ENCODE measurements around the gene UGGT1. TPM values are rescaled to one million over a fixed set of nuclear protein-coding genes. Genes with fewer than 3 reads are reported as not detected.

UGGT1 gene
- total RNA-seq, 1 experiment from 2014 or later, result 51.8 TPM

DNA sequence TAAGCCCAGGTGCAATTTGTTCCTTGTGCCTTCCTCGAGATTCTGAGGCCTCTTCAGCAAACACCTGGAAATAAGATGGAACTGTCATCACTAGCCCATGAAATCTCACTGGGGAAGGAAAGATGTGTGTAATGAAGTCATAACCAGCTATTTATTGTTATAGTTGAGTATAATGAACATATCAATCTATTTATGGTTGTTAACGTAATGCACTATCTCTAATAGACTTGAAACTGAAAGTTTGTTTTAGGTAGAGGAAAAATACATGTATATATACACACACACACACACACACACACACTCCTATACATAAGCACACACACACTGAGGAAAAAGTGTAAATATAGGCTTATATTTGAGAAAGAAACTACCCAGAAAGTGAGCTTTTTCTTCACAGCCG is 62.8 kb downstream of the UGGT1 start:
- Histone ChIP-seq H2AFZ (ENCODE audit: low read depth, low read length, poor library complexity, severe bottlenecking) (no peak overlapping the region), H3K4me3 (replicated peaks in 1 of 2; ENCODE audit: low read depth in 1 of 2, low read length in 2 of 2) (no peak overlapping the region), H3K27me3 (ENCODE audit: insufficient read depth, low read length) (no peaks in the 10 kb centered on the region), H3K9me3 (ENCODE audit: control insufficient read depth in 1 of 2, insufficient read depth in 1 of 2, low read depth in 1 of 2, low read length in 2 of 2) (no peaks in the 10 kb centered on the region), H3K27ac (ENCODE audit: low read depth, low read length) (no peak overlapping the region), H4K20me1 (ENCODE audit: insufficient read depth) (no peaks in the 10 kb centered on the region), H3K79me2 (ENCODE audit: insufficient read depth, low read length) (no peaks in the 10 kb centered on the region), H3K4me1 (ENCODE audit: control insufficient read depth in 1 of 2, insufficient read depth in 2 of 2, low read length in 2 of 2) (no peaks in the 10 kb centered on the region), H3K36me3 (ENCODE audit: control insufficient read depth in 1 of 2, insufficient read depth in 2 of 2, low read length in 2 of 2) (peaks cover 4 to 28% of the 10 kb centered on the region in 2 experiments; a peak in 2 of 4 replicates), H3K4me2 (ENCODE audit: low read length) (no peak overlapping the region), H3K9ac (ENCODE audit: low read length) (no peak overlapping the region), H3K9me2 (ENCODE audit: insufficient read depth) (no peaks in the 10 kb centered on the region)
- ATAC-seq (no peak), DNase-seq (ENCODE audit: low read depth, low spot score) (no peak)
- no peak for TF ChIP-seq JUND (IDR thresholded peaks at IDR 0.05)
- no peak for TF ChIP-seq SIN3A (IDR thresholded peaks at IDR 0.05; ENCODE audit: low read depth)
- TF ChIP-seq, protein P1, sequence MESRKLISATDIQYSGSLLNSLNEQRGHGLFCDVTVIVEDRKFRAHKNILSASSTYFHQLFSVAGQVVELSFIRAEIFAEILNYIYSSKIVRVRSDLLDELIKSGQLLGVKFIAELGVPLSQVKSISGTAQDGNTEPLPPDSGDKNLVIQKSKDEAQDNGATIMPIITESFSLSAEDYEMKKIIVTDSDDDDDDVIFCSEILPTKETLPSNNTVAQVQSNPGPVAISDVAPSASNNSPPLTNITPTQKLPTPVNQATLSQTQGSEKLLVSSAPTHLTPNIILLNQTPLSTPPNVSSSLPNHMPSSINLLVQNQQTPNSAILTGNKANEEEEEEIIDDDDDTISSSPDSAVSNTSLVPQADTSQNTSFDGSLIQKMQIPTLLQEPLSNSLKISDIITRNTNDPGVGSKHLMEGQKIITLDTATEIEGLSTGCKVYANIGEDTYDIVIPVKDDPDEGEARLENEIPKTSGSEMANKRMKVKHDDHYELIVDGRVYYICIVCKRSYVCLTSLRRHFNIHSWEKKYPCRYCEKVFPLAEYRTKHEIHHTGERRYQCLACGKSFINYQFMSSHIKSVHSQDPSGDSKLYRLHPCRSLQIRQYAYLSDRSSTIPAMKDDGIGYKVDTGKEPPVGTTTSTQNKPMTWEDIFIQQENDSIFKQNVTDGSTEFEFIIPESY (IDR thresholded peaks at IDR 0.05; ENCODE audit: extremely low read depth, insufficient replicate concordance, low read length), result no peak
- CTCF ChIA-PET, result no interaction called here
- POLR2A ChIA-PET, result no interaction called here
- intact Hi-C loops (cut with micrococcal nuclease), result no loop called here
- RAD21 ChIA-PET (ENCODE audit: low non-redundant PET in 1 of 2, low total read pairs in 2 of 2, uncharacterized antibody in 2 of 2, unreplicated experiment in 2 of 2), result no interaction called here
- BruUV-seq (replicated peaks), result no TSS peak

DNA sequence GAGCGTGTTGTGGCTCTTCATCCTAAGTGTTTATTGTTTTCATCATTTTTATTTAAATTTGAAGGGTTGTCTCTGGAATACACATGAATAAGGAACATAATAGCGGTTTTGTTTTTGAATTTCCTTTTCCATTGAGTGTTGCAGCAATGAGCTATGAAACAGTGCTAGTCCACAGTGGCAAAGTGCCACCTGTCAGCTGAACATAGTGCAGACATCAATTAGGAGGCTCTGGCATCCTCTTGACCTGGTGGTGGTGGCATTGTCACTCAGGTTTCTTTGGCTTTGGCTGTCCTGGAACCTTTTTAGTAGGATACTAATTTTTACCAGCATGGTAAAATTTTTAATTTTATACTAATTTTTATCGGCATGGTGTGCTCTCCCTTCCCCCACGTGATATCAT is 63.2 kb downstream of the UGGT1 start:
- intact Hi-C loops (cut with micrococcal nuclease), result no loop called here
- Histone ChIP-seq H3K9ac (ENCODE audit: low read length) (no peak overlapping the region), H3K9me3 (ENCODE audit: control insufficient read depth in 1 of 2, insufficient read depth in 1 of 2, low read depth in 1 of 2, low read length in 2 of 2) (no peaks in the 10 kb centered on the region), H3K9me2 (ENCODE audit: insufficient read depth) (no peaks in the 10 kb centered on the region), H4K20me1 (ENCODE audit: insufficient read depth) (no peaks in the 10 kb centered on the region), H3K4me2 (ENCODE audit: low read length) (no peak overlapping the region), H3K27ac (ENCODE audit: low read depth, low read length) (no peak overlapping the region), H2AFZ (ENCODE audit: low read depth, low read length, poor library complexity, severe bottlenecking) (no peak overlapping the region), H3K4me3 (replicated peaks in 1 of 2; ENCODE audit: low read depth in 1 of 2, low read length in 2 of 2) (no peak overlapping the region), H3K27me3 (ENCODE audit: insufficient read depth, low read length) (no peaks in the 10 kb centered on the region), H3K36me3 (ENCODE audit: control insufficient read depth in 1 of 2, insufficient read depth in 2 of 2, low read length in 2 of 2) (peaks cover 4 to 26% of the 10 kb centered on the region in 2 experiments; a peak in 2 of 4 replicates), H3K79me2 (ENCODE audit: insufficient read depth, low read length) (no peaks in the 10 kb centered on the region), H3K4me1 (ENCODE audit: control insufficient read depth in 1 of 2, insufficient read depth in 2 of 2, low read length in 2 of 2) (no peaks in the 10 kb centered on the region)
- no peak for DNase-seq (ENCODE audit: low read depth, low spot score)
- ChIA-PET RAD21 (ENCODE audit: low non-redundant PET in 1 of 2, low total read pairs in 2 of 2, uncharacterized antibody in 2 of 2, unreplicated experiment in 2 of 2) (no interaction called here), POLR2A (no interaction called here), CTCF (no interaction called here)
- TF ChIP-seq ELF1 (IDR thresholded peaks at IDR 0.05; ENCODE audit: borderline replicate concordance, low read depth) (no peak), JUND (IDR thresholded peaks at IDR 0.05) (no peak), EGR1 (IDR thresholded peaks at IDR 0.05; ENCODE audit: low read depth) (no peak), TCF7L2 (IDR thresholded peaks at IDR 0.05; ENCODE audit: borderline replicate concordance, extremely low read depth, insufficient read depth, insufficient read length) (no peak)
- TF ChIP-seq, protein P2, sequence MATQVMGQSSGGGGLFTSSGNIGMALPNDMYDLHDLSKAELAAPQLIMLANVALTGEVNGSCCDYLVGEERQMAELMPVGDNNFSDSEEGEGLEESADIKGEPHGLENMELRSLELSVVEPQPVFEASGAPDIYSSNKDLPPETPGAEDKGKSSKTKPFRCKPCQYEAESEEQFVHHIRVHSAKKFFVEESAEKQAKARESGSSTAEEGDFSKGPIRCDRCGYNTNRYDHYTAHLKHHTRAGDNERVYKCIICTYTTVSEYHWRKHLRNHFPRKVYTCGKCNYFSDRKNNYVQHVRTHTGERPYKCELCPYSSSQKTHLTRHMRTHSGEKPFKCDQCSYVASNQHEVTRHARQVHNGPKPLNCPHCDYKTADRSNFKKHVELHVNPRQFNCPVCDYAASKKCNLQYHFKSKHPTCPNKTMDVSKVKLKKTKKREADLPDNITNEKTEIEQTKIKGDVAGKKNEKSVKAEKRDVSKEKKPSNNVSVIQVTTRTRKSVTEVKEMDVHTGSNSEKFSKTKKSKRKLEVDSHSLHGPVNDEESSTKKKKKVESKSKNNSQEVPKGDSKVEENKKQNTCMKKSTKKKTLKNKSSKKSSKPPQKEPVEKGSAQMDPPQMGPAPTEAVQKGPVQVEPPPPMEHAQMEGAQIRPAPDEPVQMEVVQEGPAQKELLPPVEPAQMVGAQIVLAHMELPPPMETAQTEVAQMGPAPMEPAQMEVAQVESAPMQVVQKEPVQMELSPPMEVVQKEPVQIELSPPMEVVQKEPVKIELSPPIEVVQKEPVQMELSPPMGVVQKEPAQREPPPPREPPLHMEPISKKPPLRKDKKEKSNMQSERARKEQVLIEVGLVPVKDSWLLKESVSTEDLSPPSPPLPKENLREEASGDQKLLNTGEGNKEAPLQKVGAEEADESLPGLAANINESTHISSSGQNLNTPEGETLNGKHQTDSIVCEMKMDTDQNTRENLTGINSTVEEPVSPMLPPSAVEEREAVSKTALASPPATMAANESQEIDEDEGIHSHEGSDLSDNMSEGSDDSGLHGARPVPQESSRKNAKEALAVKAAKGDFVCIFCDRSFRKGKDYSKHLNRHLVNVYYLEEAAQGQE (IDR thresholded peaks at IDR 0.05; ENCODE audit: low read depth), result no peak
- ATAC-seq, result no peak
- no TSS peak for BruUV-seq (replicated peaks)

Measured in HCT116 (cell line).